Measurements from ENCODE around the gene NASP. TPM values are rescaled to one million over a fixed set of nuclear protein-coding genes. Genes with fewer than 3 reads are reported as not detected.

Gene NASP
- total and polyA plus RNA-seq, 2 of the 13 experiments (the other 11 are each of a cell fraction or from before 2014, with no cell fraction given) = 132 to 256 TPM

GRCh38 chr1:45584351-45585109, 689 bp downstream of the NASP start (continued):
- TF ChIP-seq, protein P1, sequence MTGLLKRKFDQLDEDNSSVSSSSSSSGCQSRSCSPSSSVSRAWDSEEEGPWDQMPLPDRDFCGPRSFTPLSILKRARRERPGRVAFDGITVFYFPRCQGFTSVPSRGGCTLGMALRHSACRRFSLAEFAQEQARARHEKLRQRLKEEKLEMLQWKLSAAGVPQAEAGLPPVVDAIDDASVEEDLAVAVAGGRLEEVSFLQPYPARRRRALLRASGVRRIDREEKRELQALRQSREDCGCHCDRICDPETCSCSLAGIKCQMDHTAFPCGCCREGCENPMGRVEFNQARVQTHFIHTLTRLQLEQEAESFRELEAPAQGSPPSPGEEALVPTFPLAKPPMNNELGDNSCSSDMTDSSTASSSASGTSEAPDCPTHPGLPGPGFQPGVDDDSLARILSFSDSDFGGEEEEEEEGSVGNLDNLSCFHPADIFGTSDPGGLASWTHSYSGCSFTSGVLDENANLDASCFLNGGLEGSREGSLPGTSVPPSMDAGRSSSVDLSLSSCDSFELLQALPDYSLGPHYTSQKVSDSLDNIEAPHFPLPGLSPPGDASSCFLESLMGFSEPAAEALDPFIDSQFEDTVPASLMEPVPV (CRISPR knock-in tag; IDR thresholded peaks at IDR 0.05) = no peak
- no peak for TF ChIP-seq ETV6 (CRISPR knock-in tag; conservative IDR thresholded peaks at IDR 0.05)
- no peak for TF ChIP-seq ZMYM4 (CRISPR knock-in tag; IDR thresholded peaks at IDR 0.05)
- no peak for TF ChIP-seq MTF2 (CRISPR knock-in tag; IDR thresholded peaks at IDR 0.05; ENCODE audit: borderline replicate concordance)
- TF ChIP-seq, protein P2, sequence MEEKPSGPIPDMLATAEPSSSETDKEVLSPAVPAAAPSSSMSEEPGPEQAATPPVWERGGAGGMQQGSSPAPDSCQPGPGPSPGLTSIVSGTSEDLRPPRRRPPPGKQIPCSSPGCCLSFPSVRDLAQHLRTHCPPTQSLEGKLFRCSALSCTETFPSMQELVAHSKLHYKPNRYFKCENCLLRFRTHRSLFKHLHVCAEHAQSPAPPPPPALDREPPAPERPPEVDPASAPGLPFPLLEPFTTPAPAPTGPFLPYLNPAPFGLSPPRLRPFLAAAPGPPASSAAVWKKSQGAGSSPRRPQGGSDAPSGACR (CRISPR knock-in tag; IDR thresholded peaks at IDR 0.05) = no peak
- TF ChIP-seq NONO (IDR thresholded peaks at IDR 0.05) = no peak
- TF ChIP-seq NONO (CRISPR knock-in tag; conservative IDR thresholded peaks at IDR 0.05) = 0 out of 2 replicates have a peak, but pooled peaks have one; percentile 4
- no peak for TF ChIP-seq BHLHE40 (IDR thresholded peaks at IDR 0.05; ENCODE audit: low read length)
- peak; percentile 86 for TF ChIP-seq ASH2L (IDR thresholded peaks at IDR 0.05; ENCODE audit: insufficient read length, low read depth, low read length)
- no peak for TF ChIP-seq MIER2 (CRISPR knock-in tag; IDR thresholded peaks at IDR 0.05)
- no peak for TF ChIP-seq FOXO1 (CRISPR knock-in tag; IDR thresholded peaks at IDR 0.05)
- peak; percentile 32; the same call in 1 of the 2 replicates for TF ChIP-seq ZNF790 (CRISPR knock-in tag; IDR thresholded peaks at IDR 0.05; ENCODE audit: borderline replicate concordance)
- no peak for TF ChIP-seq NFYB (CRISPR knock-in tag; IDR thresholded peaks at IDR 0.05)
- peak; percentile 61; the same call in 1 of the 2 replicates for TF ChIP-seq HOXD1 (CRISPR knock-in tag; IDR thresholded peaks at IDR 0.05)
- TF ChIP-seq SMARCE1 (IDR thresholded peaks at IDR 0.05; ENCODE audit: borderline replicate concordance) = no peak
- TF ChIP-seq, protein P3, sequence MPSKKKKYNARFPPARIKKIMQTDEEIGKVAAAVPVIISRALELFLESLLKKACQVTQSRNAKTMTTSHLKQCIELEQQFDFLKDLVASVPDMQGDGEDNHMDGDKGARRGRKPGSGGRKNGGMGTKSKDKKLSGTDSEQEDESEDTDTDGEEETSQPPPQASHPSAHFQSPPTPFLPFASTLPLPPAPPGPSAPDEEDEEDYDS (CRISPR knock-in tag; IDR thresholded peaks at IDR 0.05) = no peak
- no peak for TF ChIP-seq ZNF550 (CRISPR knock-in tag; IDR thresholded peaks at IDR 0.05; ENCODE audit: borderline replicate concordance)
- TF ChIP-seq HOMEZ (CRISPR knock-in tag; IDR thresholded peaks at IDR 0.05; ENCODE audit: low read depth) = no peak
- TF ChIP-seq, protein P4, sequence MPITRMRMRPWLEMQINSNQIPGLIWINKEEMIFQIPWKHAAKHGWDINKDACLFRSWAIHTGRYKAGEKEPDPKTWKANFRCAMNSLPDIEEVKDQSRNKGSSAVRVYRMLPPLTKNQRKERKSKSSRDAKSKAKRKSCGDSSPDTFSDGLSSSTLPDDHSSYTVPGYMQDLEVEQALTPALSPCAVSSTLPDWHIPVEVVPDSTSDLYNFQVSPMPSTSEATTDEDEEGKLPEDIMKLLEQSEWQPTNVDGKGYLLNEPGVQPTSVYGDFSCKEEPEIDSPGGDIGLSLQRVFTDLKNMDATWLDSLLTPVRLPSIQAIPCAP (CRISPR knock-in tag; IDR thresholded peaks at IDR 0.05; ENCODE audit: low read depth) = no peak; the same call in 1 of the 2 replicates
- TF ChIP-seq ZNF510 (CRISPR knock-in tag; IDR thresholded peaks at IDR 0.05; ENCODE audit: low read depth) = no peak
- TF ChIP-seq ZNF33A (CRISPR knock-in tag; IDR thresholded peaks at IDR 0.05; ENCODE audit: borderline replicate concordance) = no peak
- no peak for TF ChIP-seq PHF8 (CRISPR knock-in tag; IDR thresholded peaks at IDR 0.05)
- no peak for TF ChIP-seq ZNF337 (CRISPR knock-in tag; IDR thresholded peaks at IDR 0.05; ENCODE audit: borderline replicate concordance, low read depth)
- TF ChIP-seq ZNF570 (CRISPR knock-in tag; IDR thresholded peaks at IDR 0.05; ENCODE audit: borderline replicate concordance) = no peak
- peak; percentile 33; the same call in 1 of the 2 replicates for TF ChIP-seq ELF3 (CRISPR knock-in tag; IDR thresholded peaks at IDR 0.05)
- no peak for TF ChIP-seq FOXC1 (CRISPR knock-in tag; IDR thresholded peaks at IDR 0.05; ENCODE audit: borderline replicate concordance)
- TF ChIP-seq FOXA3 (CRISPR knock-in tag; IDR thresholded peaks at IDR 0.05) = no peak

All from HepG2 (cell line).